GM18502 (cell line): ENCODE results near the gene TRMT112.

Experiments used
- ATAC-seq: cut with Tn5 transposase; IDR thresholded peaks from one replicate; pipeline ENCODE4 v1.9.1; 2021; ENCODE audit warnings: mild to moderate bottlenecking; ENCODE audit not compliant: unreplicated experiment, poor library complexity

The TRMT112 gene

DNA sequence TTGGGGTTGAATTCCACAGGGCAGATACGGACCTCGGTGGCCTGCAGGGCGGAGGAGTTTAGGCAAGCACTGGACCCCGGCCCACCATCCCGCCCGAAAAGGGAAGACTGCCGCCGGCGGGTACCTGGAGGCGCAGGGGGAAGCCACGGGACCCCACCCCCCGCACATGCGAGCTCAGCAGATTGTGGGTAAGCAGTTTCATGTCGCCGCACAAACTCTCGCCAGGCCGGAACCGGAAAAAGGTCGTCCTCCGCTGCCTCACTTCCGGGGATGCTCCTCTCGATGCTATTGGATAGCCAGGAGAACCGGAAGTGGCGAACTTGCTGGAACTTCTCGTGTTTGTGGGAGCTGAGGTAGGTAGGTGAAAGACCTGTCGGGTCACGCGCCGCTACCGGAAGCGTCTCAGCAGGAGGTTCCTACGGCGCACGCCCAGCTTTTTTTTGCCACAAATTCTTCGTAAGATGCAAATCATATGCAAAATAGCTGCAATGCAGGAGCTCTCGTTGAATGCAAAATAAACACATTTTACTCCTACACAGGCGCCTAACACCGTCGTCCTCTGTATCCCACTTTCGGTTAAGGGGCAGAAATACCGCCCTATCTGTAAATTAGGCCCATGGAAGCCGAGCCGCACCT, at the start of gene TRMT112:
TSS of gene TRMT112 (minus strand) at position 235 of the 636 bp plus-strand sequence. CDS start at position 202, 33 bp downstream.
- ATAC-seq: peak; percentile 60

DNA sequence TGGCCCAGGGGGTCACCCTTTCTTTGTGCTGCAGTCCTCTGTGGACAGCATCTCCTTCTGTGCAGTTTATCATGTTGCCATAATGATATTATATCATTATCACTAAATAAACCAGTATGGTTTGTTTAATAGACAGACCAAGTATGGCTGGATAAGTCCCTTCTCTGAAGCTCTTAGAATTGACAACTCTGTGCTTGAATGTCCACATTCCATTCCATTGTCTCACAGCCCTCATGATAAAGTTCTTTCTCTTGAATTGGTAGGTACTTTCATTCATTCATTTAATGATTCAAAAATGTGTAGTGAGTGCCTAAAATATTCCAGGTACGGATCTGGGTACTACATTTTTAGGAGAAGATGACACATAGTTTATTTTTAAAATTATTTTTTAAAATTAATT, 49.4 kb upstream of the TRMT112 start:
- ATAC-seq: no peak

DNA sequence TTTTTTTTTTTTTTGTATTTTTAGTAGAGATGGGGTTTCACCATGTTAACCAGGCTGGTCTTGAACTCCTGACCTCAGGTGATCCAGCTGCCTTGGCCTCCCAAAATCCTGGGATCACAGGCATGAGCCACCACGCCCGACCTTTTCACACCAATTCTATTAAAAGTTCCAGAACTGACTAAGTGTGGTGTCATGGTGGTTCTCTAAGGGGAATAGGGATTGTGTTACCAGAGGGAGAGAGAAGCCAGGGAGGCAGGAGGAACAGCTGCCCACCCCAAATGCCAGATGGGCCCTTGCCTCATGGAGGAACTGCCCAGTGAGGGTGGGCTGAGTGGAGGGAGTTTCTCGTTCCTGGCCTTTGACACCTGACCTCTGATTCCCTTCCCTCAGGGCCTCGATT, 47.6 kb upstream of the TRMT112 start:
- ATAC-seq: no peak

DNA sequence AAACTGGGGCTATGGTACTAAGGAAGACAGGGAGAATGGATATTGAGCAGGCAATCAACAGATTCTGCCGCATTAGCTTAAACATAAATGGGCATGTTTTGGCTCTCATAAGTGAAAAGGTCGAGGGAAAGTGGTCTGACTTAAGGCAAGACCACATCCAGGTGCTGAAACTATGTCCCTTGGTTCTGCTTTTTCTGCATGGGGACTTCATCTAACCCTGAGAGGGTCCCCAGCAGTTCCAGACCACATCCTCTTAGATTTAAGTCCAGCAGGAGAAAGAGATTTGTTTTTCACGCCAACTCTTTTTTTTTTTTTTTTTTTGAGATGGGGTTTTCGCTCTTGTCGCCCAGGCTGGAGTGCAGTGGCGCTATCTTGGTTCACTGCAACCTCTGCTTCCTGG, 47.1 kb upstream of the TRMT112 start:
- ATAC-seq: no peak

DNA sequence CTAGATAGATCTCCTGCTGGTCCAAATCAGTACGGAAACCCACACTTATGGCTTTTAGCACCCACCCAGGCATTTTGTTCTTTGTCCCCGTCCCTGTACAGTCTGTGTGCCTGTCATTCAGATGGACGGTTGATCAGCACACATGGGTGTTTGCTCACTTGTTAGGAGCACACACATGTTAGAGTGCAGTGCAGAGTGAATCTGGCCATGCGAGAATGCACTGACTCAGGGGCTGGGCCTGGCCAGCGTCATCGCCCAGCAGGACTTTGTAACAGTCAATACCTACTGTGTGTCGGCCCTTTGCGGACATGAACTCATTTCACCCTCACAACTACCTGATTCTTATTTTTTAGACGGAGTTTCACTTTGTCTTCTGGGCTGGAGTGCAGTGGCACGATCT, 45.0 kb upstream of the TRMT112 start:
- no peak for ATAC-seq

DNA sequence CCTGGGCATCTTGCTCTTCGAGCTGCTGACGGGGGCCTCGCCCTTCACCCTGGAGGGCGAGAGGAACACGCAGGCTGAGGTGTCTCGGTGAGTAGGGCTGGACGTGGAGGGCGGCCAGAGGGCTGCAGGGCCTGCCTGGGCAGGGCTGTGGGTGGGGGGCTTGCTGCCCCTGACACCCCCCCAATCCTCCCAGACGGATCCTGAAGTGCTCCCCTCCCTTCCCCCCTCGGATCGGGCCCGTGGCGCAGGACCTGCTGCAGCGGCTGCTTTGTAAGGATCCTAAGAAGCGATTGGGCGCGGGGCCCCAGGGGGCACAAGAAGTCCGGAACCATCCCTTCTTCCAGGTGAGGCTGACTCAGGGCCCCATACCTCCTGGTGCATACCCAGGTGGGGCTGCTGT, 44.3 kb upstream of the TRMT112 start:
- no peak for ATAC-seq

DNA sequence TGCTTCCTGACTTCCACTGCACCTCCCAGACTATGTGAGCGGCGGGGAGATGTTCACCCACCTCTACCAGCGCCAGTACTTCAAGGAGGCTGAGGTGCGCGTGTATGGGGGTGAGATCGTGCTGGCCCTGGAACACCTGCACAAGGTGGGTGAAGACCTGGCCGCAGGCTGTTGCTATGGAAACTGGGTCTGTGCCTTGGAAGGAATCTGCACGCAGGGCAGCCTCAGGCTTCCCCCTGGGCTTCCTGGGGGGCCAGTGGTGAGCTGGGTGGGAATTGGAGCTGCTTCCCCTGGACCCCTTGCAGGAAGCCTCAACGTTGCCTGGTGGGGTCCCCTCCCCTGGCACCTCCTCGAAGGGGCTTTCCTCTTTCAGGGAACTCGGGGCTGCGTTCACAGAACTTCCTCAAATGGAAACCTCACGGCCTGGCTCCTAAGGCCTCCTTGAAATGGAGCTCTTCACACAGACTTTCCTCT, 43.1 kb upstream of the TRMT112 start:
- ATAC-seq: no peak

DNA sequence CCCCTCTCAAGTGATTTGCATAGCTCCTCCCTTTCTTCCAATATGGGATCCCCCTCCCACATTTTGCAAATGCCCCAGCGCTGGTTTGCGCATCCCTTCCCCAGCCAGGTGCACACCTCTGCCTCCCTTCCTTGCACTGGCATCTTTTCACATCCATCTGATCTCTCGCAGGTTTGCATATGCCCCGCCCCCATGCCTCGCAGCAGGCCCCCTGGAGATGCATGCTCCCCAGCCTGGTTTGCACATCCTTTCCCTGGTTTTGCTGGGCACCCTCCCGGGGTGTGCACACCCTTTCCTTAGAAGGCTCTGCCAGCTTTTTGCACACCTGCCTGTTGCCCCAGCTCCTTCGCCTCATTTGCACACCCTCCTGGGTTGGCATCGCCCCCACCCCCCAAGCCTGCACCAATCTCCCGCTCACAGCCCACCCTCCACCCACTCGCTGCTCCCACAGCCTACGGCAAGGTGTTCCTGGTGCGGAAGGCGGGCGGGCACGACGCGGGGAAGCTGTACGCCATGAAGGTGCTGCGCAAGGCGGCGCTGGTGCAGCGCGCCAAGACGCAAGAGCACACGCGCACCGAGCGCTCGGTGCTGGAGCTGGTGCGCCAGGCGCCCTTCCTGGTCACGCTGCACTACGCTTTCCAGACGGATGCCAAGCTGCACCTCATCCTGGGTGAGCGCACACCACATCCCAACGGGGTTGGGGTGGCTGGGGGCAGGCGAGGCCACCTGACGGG, 42.5 kb upstream of the TRMT112 start:
- ATAC-seq: no peak

DNA sequence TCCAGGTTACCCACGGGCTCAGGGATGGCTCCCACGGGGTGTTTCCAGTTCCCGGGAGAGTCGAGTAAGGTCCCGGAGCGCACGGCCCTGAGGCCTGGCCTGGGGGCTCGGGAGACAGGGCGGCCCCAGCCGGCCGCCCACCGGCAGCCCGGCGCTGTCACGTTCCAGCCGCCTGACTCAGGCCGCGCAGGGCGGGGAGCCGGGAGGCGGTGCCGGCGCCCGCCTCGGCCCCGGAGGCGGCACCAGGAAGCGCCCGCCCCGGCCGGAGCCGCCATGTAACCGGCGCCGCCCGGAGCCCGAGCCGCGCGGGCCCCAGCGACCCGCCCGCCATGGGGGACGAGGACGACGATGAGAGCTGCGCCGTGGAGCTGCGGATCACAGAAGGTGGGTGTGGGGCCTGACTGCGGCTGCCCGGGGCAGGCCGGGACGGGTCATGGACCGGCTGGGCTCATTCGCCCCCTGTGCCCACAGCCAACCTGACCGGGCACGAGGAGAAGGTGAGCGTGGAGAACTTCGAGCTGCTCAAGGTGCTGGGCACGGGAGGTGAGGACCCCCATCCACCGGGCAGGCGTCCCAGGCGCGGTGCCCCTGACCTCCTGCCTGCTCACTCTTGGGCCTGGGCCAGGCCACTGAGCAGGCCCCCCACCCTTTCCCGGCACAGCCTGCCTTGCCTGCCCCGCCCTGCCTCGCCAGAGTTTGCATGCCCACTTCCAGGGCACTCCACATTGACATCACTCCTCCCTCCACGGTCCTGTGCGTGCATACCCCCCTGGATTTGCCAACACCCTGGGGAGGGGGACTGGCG, 41.8 kb upstream of the TRMT112 start, which contains the start of gene RPS6KA4:
TSS of gene RPS6KA4 (plus strand) at position 256 of the 805 bp plus-strand sequence. CDS start at position 330, 74 bp downstream.
- ATAC-seq: peak; percentile 60

DNA sequence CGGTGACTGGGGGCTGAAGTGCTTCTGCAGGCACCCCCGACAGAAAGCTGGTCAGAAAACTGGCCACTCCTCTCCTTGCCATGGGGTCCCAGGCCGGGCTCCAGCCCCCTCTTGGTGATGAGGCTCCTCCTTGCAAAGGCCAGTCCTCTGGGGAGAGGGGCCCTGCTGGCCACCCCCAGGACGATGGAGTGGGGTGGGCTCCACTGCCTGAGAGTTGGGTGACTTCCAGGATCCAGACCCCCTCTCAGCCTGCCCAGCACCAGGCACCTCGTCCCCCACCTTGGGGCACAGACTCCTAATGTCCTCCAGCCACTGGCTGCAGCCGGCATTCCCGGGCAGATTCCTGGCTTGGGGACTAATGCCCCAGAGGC, 41.2 kb upstream of the TRMT112 start:
- no peak for ATAC-seq

DNA sequence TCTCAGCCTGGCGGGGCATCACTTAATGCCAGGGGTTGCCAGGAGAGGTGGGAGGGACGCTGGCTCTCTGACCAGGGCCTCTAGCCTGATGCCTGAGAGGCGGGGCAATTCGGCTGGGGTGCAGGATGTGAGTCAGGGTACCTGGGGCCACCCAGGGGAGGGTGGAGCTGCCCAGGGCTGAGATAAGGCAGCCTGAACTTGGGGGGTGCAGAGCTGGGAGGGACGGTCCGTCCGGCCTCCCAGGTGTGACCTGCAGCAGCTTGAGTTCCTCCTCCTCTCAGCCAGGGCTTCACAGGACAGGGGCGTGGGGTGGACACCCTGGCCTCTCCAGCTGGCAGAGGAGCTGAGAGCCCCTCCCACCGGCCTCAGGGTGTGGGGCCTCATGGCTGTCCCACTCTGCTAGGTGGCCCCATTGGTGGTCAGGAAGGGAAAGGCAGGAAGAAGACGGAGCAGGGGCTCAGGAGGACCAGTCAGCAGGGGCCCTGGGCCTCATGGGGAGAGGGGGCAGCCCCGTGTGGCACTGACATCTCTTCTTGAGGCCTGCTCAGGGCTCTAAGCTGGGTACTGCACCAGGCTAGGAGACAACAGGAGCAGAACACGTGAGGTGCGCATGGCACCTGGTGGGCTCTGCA, 40.7 kb upstream of the TRMT112 start:
- ATAC-seq: no peak

DNA sequence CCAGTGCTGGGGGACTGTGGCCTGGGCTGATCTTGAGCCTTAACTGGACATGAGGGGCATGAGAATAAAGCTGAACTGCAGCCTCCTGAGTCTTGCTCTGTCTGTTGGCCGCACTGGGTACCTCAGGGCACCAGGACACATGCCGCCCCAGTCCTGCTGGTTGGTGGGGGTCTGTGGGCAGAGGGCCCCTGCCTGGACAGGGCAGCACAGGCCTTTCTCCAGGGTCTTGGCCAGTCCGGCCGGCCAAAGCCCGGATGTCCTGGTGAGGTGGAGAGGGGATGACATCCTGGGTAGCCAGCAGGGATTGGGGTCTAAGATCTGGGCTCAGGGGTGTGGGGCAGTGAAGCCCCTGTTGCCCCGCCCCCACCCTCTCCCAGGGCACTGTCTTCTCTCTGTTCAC, 40.1 kb upstream of the TRMT112 start:
- ATAC-seq: no peak

DNA sequence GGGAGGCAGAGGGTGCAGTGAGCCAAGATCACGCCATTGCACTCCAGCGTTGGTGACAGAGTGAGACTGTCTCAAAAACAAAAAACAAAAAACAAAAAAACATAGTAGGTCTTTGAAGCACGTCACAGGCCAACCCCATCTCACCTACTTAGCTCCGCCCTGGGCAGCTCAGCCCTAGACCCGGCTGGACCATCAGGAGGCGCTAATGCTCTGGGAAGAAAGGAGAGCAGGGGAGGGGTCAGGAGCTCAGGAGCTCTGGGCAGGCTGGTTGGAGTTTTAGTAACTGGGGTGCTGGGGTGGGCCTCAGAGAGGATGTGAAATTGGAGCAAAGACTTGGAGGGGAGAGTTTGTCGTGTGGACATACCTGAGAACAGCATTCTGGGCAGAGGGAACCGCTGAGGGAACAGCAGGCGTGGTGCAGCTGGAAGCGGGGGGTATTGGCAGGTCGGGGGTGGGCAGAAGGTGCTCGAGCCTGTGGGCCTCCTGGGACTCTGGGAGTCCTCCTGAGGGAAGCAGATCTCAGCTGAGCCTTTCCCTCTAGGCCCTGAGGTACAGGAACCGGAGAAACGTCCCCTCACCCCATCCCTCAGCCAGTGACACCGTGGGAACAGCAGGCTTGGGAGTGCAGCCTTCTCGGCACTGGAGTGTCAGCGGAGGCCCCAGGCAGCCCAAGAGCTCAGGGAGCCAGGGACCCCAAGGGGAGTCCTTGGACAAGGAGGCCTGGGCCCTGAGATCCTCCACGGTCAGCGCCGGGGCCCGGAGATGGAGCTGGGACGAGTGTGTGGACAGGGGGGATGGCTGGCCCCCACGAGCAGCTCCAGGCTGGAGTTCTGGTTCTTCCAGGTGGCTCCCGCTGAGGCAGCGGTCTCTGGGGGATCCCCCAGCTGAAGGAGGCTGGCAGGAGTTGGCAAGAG, 39.4 kb upstream of the TRMT112 start:
- ATAC-seq: no peak

DNA sequence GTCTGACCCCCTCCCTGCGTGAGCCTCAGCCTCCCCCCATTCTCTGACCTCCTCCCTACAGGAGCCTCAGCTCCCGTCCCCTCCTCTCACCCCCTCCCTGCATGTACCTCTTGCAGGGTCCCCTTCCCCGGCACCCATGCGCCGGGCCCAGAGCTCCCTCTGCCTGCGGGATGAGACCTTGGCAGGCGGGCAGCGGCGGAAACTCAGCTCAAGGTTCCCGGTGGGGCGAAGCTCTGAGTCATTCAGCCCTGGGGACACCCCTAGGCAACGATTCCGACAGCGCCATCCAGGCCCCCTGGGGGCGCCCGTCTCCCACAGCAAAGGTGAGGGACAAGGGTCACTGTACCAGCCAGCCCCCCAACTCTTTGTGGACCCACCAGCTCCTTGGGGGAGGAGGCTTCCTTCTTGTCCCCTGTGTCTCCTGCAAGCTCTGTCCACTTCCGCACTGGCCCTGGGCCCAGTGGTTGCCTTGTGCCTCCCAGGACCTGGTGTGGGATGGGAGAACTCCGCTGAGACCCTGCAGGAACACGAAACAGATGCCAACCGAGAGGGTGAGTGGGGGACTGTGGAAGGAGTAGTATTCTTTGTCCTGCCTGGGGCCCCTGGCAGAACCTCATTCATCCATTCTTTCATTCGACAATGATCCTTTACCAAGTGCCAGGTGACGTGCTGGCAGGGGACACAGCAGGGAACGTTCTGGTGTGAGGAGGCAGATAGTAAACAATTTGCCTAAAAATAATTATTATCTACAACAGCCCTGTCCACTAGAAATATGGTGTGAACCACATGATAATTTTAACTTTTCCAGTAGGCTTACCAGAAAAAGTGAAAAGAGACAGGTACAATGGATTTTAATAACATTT, 38.0 kb upstream of the TRMT112 start:
- no peak for ATAC-seq

DNA sequence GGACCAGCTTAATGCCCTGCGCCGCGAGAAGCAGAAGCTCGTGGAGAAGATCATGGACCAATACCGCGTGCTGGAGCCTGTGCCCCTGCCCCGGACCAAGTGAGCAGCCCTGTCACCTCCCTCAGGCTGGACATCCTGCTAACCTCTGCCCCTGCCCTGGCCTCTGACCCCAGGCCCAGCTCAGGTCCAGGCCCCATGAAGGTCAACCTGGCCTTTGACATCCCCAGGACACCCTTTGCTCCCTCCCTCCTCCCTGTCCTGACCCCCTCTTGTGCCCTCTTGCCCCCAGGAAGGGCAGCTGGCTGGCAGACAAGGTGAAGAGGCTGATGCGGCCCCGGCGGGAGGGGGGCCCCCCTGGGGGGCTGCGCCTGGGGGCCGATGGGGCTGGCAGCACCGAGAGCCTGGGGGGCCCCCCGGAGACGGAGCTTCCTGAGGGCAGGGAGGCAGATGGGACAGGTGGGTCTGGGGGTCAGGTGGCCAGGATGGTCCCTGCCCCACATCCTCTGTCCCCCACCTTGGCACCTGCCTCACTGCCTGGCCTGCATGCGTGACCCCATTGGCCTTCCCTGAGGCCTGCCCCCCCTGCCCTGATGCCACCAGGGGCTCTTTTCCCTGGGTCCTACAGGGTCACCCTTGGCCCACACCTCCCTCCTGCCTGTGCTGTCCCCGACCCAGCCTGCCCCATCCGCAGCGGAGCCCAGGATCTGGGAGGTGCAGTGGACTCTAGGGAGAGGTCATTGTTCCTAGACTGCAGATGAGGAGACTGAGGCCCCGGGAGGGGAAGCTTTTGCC, 36.6 kb upstream of the TRMT112 start:
- no peak for ATAC-seq

DNA sequence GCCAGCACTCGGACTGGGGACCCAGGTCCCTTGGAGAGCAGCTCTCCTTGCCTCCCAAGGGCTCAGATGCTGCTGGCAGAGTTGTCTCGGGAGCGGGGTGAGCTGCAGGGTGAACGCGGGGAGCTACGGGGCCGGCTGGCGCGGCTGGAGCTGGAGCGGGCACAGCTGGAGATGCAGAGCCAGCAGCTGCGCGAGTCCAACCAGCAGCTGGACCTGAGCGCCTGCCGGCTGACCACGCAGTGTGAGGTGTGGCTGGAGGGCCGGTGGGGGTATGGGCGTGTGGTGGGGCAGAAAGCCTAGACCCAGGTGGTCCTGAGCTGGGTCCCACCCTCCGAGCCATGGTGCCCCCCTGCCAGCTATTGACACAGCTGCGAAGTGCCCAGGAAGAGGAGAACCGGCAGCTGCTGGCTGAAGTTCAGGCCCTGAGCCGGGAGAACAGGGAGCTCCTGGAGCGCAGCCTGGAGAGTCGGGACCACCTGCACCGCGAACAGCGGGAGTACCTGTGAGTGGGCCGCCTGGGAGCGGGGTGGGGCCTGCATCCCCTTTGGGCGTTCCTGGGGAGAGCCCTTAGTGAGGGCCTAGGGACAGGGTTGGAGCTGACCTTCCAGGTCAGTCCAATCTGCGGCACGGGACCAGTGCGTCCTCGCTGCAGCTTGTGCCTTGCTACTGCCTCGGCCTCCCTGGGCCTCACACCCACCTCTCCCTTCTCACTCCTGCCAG, 35.8 kb upstream of the TRMT112 start:
- ATAC-seq: no peak
